ENCODE data around the gene PRR20G.
"Not testable (repeated sequence)": the region's sequence is repeated elsewhere in the genome, so short reads cannot be mapped to it uniquely, and the experiment has no call there.

Gene PRR20G

GRCh38 chr3:127320529-127321121, 32.8 kb upstream of the PRR20G start:
- Histone ChIP-seq H3K4me2 (ENCODE audit: low read length) (no peak overlapping the region), H3K9me2 (ENCODE audit: low read depth, low read length) (no peaks in the 10 kb centered on the region), H2AFZ (ENCODE audit: low read length) (no peak overlapping the region), H3K4me3 (ENCODE audit: low read depth, low read length, poor library complexity, severe bottlenecking) (no peak overlapping the region), H3K27me3 (ENCODE audit: insufficient read depth, low read length) (no peaks in the 10 kb centered on the region), H3K79me2 (ENCODE audit: insufficient read depth, low read length) (no peaks in the 10 kb centered on the region), H3K9me3 (ENCODE audit: low read length) (no peaks in the 10 kb centered on the region), H3F3A (ENCODE audit: insufficient read depth, low read length) (no peaks in the 10 kb centered on the region), H4K20me1 (ENCODE audit: insufficient read depth, low read length) (no peaks in the 10 kb centered on the region), H3K4me1 (ENCODE audit: insufficient read depth, low read length, severe bottlenecking) (no peaks in the 10 kb centered on the region), H3K36me3 (ENCODE audit: insufficient read depth, low read length) (no peaks in the 10 kb centered on the region), H3K9ac (ENCODE audit: low read length) (no peak overlapping the region), H3K27ac (ENCODE audit: low read depth, low read length, poor library complexity, severe bottlenecking) (no peak overlapping the region)
- TF ChIP-seq CTCF (IDR thresholded peaks at IDR 0.05; ENCODE audit: low read length), result no peak
- no peak for TF ChIP-seq EZH2 (IDR thresholded peaks at IDR 0.05; ENCODE audit: borderline replicate concordance, low read length)

- Histone ChIP-seq H3K4me1 (ENCODE audit: insufficient read depth, low read length, severe bottlenecking) (no peaks in the 10 kb centered on the region), H3K9me3 (ENCODE audit: low read length) (no peaks in the 10 kb centered on the region), H3F3A (ENCODE audit: insufficient read depth, low read length) (no peaks in the 10 kb centered on the region), H3K36me3 (ENCODE audit: insufficient read depth, low read length) (no peaks in the 10 kb centered on the region), H3K79me2 (ENCODE audit: insufficient read depth, low read length) (no peaks in the 10 kb centered on the region), H3K9me2 (ENCODE audit: low read depth, low read length) (no peaks in the 10 kb centered on the region), H3K27me3 (ENCODE audit: insufficient read depth, low read length) (no peaks in the 10 kb centered on the region), H3K9ac (ENCODE audit: low read length) (no peak overlapping the region), H2AFZ (ENCODE audit: low read length) (no peak overlapping the region), H3K27ac (ENCODE audit: low read depth, low read length, poor library complexity, severe bottlenecking) (no peak overlapping the region), H3K4me2 (ENCODE audit: low read length) (no peak overlapping the region), H4K20me1 (ENCODE audit: insufficient read depth, low read length) (no peaks in the 10 kb centered on the region), H3K4me3 (ENCODE audit: low read depth, low read length, poor library complexity, severe bottlenecking) (no peak overlapping the region)
- TF ChIP-seq CTCF (IDR thresholded peaks at IDR 0.05; ENCODE audit: low read length) (no peak), EZH2 (IDR thresholded peaks at IDR 0.05; ENCODE audit: borderline replicate concordance, low read length) (no peak)
Measured at GRCh38 chr3:127316685-127317084, 28.8 kb upstream of the PRR20G start.

- H4K20me1 ChIP-seq (ENCODE audit: insufficient read depth, low read length), result no peaks in the 10 kb centered on the region
- H2AFZ ChIP-seq (ENCODE audit: low read length), result no peak overlapping the region
- H3K36me3 ChIP-seq (ENCODE audit: insufficient read depth, low read length), result no peaks in the 10 kb centered on the region
- no peak overlapping the region for H3K4me3 ChIP-seq (ENCODE audit: low read depth, low read length, poor library complexity, severe bottlenecking)
- no peak for TF ChIP-seq CTCF (IDR thresholded peaks at IDR 0.05; ENCODE audit: low read length)
- TF ChIP-seq EZH2 (IDR thresholded peaks at IDR 0.05; ENCODE audit: borderline replicate concordance, low read length), result no peak
- no peaks in the 10 kb centered on the region for H3K9me2 ChIP-seq (ENCODE audit: low read depth, low read length)
- H3K9ac ChIP-seq (ENCODE audit: low read length), result no peak overlapping the region
- H3K4me2 ChIP-seq (ENCODE audit: low read length), result no peak overlapping the region
- H3K79me2 ChIP-seq (ENCODE audit: insufficient read depth, low read length), result no peaks in the 10 kb centered on the region
- H3K9me3 ChIP-seq (ENCODE audit: low read length), result no peaks in the 10 kb centered on the region
- no peaks in the 10 kb centered on the region for H3K27me3 ChIP-seq (ENCODE audit: insufficient read depth, low read length)
- H3K27ac ChIP-seq (ENCODE audit: low read depth, low read length, poor library complexity, severe bottlenecking), result no peak overlapping the region
- no peaks in the 10 kb centered on the region for H3K4me1 ChIP-seq (ENCODE audit: insufficient read depth, low read length, severe bottlenecking)
- H3F3A ChIP-seq (ENCODE audit: insufficient read depth, low read length), result no peaks in the 10 kb centered on the region
Measured at GRCh38 chr3:127312818-127313217, 25.0 kb upstream of the PRR20G start.

GRCh38 chr3:127308821-127309220, 21.0 kb upstream of the PRR20G start:
- H3K4me3 ChIP-seq (ENCODE audit: low read depth, low read length, poor library complexity, severe bottlenecking); H3K9me2 ChIP-seq (ENCODE audit: low read depth, low read length); H3K79me2 ChIP-seq (ENCODE audit: insufficient read depth, low read length); H4K20me1 ChIP-seq (ENCODE audit: insufficient read depth, low read length); H3K4me2 ChIP-seq (ENCODE audit: low read length); H3K9me3 ChIP-seq (ENCODE audit: low read length); H3K27ac ChIP-seq (ENCODE audit: low read depth, low read length, poor library complexity, severe bottlenecking); H3K27me3 ChIP-seq (ENCODE audit: insufficient read depth, low read length); H3K9ac ChIP-seq (ENCODE audit: low read length); H3F3A ChIP-seq (ENCODE audit: insufficient read depth, low read length); H3K4me1 ChIP-seq (ENCODE audit: insufficient read depth, low read length, severe bottlenecking); H2AFZ ChIP-seq (ENCODE audit: low read length); H3K36me3 ChIP-seq (ENCODE audit: insufficient read depth, low read length): not testable (repeated sequence)

All from OCI-LY1 (cell line).